ENCODE results near the gene ZFR2.
"Not testable (repeated sequence)": the region's sequence is repeated elsewhere in the genome, so short reads cannot be mapped to it uniquely, and the experiment has no call there.

ZFR2 gene

DNA sequence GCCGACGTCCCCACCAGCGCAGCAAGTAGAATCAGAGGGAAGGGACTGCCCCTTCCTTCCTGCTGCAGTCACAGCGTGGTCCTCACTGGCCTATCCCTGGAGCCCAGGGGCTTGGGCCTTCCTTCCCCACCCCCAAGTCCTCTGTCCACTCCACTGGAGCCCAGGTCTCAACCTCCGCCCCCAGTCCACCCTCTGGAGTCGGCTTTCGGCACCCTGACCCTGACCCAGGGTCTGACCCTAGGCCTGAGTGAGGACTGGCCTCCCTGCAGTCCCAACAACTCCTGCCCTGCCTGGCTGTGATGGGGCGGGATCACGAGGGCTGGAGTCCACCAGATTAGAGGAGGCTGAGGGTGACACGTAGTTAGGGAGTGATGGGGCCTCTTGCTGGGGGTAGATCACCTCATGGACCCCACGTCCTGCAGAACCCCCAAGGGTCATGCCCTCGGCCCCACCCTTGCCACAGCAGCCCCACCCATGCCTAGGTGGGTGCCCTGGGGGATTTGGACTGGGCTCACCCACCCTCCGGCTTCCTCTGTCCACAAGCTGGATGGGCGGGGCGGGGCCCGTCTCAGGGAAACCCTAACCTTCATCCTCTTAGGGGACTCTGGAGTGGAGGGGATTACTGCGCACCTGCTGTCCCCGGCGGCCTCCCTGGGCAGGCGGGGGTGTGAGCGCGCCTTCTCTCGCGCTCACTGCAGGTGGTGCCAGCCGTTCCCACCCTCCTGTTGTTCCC lies 100.7 kb downstream of the ZFR2 start:
- Histone ChIP-seq H3K9me3 (no peaks in the 10 kb centered on the region), H3K36me3 (peaks cover 55% of the 10 kb centered on the region), H4K20me1 (no peaks in the 10 kb centered on the region; the same call in 1 of the 2 replicates), H3K27me3 (no peaks in the 10 kb centered on the region), H3K4me3 (no peak overlapping the region), H3K4me1 (peaks cover 6% of the 10 kb centered on the region), H3K9ac (no peak overlapping the region), H3K4me2 (no peak overlapping the region), H3K27ac (no peak overlapping the region)
- TF ChIP-seq Cebpa-rat (IDR thresholded peaks at IDR 0.05), result no peak

DNA sequence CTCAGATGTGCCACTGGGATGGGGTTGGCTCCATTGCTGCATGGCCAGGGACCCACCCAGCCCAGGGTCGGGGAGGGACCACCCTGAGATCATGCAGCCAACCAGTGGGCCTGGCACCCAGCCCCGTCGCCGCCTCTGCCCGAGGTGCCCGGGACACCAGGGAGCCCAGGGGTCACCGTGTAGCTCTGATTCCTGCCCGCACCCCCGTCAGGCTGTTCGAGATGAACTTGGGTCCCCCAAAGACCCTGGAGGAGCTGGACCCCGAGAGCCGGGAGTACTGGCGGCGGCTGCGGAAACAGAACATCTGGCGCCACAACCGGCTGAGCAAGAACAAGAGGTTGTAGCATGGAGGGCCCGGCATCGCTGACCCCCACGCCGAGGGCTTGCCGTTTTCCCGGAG lies 101.8 kb downstream of the ZFR2 start:
- Histone ChIP-seq H4K20me1 (no peaks in the 10 kb centered on the region; the same call in 1 of the 2 replicates), H3K9ac (no peak overlapping the region), H3K27ac (no peak overlapping the region), H3K9me3 (no peaks in the 10 kb centered on the region), H3K4me3 (no peak overlapping the region), H3K36me3 (peaks cover 55% of the 10 kb centered on the region), H3K4me1 (peaks cover 11% of the 10 kb centered on the region), H3K4me2 (no peak overlapping the region), H3K27me3 (no peaks in the 10 kb centered on the region)
- no peak for TF ChIP-seq Cebpa-rat (IDR thresholded peaks at IDR 0.05)

- Histone ChIP-seq H3K9me3 (no peaks in the 10 kb centered on the region), H3K4me2 (no peak overlapping the region), H3K9ac (no peak overlapping the region), H3K27me3 (no peaks in the 10 kb centered on the region), H3K27ac (no peak overlapping the region), H3K4me1 (peaks cover 16% of the 10 kb centered on the region), H3K36me3 (peaks cover 55% of the 10 kb centered on the region), H4K20me1 (no peaks in the 10 kb centered on the region; the same call in 1 of the 2 replicates), H3K4me3 (no peak overlapping the region)
- TF ChIP-seq Cebpa-rat (IDR thresholded peaks at IDR 0.05), result no peak
Measured at GRCh38 chr19:3766520-3766919, 102.3 kb downstream of the ZFR2 start.

DNA sequence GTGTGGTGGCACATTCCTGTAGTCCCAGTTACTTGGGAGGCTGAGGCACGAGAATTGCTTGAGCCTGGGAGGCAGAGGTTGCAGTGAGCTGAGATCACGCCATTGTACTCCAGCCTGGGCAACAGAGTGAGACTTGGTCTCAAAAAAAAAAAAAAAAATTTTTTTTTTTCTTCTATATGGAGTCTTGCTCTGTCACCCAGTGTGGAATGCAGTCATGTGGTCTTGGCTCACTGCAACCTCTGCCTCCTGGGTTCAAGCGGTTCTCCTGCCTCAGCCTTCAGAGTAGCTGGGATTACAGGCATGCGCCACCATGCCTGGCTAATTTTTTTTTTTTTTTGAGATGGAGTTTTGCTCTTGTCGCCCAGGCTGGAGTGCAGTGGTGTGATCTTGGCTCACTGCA lies 103.1 kb downstream of the ZFR2 start:
- not testable (repeated sequence) for H3K9me3 ChIP-seq, H3K9ac ChIP-seq, H3K4me2 ChIP-seq, H3K4me3 ChIP-seq, H3K27me3 ChIP-seq, H4K20me1 ChIP-seq, H3K27ac ChIP-seq
- H3K36me3 ChIP-seq, result peaks cover 55% of the 10 kb centered on the region
- peaks cover 19% of the 10 kb centered on the region for H3K4me1 ChIP-seq

- H3K9me3 ChIP-seq, result no peaks in the 10 kb centered on the region
- no peak overlapping the region for H3K4me3 ChIP-seq
- no peaks in the 10 kb centered on the region for H3K27me3 ChIP-seq
- no peaks in the 10 kb centered on the region; the same call in 1 of the 2 replicates for H4K20me1 ChIP-seq
- H3K4me1 ChIP-seq, result peaks cover 26% of the 10 kb centered on the region
- no peak overlapping the region for H3K4me2 ChIP-seq
- peaks cover 51% of the 10 kb centered on the region for H3K36me3 ChIP-seq
- no peak overlapping the region for H3K9ac ChIP-seq
- no peak for TF ChIP-seq Cebpa-rat (IDR thresholded peaks at IDR 0.05)
- no peak overlapping the region for H3K27ac ChIP-seq
Measured at GRCh38 chr19:3765121-3765520, 103.7 kb downstream of the ZFR2 start.

DNA sequence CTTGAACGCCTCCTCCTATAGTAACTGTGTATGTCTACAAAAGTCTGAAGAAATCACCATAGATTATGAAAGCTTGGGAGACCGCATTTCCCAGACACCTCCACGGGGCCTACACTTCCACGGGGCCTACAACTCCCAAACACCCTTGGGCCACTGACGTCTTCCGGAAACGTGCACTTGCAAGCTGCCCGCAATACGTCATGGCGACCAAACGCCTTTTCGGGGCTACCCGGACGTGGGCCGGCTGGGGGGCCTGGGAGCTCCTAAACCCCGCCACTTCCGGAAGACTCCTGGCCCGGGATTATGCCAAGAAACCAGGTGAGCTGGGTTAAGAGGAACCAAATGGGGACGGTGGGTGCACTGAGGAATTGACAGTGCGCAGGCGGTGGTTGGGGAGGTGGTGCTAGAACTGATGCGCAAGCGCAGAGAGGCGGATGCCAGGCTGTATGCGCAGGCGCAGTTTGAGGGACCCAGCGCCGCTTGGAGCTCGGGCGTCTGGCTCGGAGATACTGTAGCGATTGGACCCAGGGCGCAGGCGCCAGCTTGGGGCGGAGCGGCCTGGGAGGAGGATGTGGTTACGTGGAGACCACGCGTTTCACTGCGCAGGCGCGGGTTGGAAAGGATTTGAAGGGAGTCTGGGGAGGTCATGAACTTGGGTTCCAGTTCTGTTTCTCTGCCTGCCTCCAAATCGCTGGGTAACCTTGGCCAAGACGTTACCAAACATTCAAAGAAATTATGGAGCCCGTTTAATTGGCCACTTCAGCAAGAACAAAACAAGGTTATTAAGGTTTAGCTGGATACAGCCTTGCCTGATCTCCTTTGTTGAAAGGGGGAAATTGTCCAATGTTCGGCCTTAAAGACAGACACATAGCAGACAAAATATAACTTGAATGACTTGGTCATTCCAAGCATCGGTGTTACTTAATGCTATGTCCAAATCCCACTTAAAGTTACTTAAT lies 106.1 kb downstream of the ZFR2 start, which contains the start of gene MRPL54:
MRPL54 (plus strand) TSS at position 182 of the 959 bp plus-strand sequence; CDS start at position 201, 19 bp downstream.
- peak within 1 kb of the TSS; percentile 93 for H3K4me2 ChIP-seq
- peak; percentile 57; the same call in 1 of the 2 replicates for TF ChIP-seq Cebpa-rat (IDR thresholded peaks at IDR 0.05)
- peak within 1 kb of the TSS; percentile 96 for H3K9ac ChIP-seq
- no peaks in the 10 kb centered on the region for H3K9me3 ChIP-seq
- peak within 1 kb of the TSS; percentile 98 for H3K27ac ChIP-seq
- H3K36me3 ChIP-seq, result peaks cover 54% of the 10 kb centered on the region
- H3K4me1 ChIP-seq, result peaks cover 41% of the 10 kb centered on the region
- H3K4me3 ChIP-seq, result peak within 1 kb of the TSS; percentile 85
- H3K27me3 ChIP-seq, result no peaks in the 10 kb centered on the region
- H4K20me1 ChIP-seq, result no peaks in the 10 kb centered on the region

DNA sequence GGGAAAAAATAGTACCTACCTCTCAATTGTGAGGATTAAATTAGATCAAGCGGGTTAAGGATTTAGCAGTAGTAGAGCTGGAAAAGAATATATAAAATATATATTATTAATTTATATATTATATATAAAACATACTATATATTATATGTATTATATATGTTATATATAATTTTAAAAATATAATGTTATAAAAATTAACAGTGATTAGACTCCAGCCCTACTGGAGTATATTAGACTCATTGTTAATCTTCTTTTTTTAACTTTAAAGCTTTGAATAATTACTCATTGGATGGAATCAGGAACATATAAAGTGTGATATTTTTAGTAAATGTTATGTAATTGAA lies 106.7 kb downstream of the ZFR2 start:
- Histone ChIP-seq H3K4me1 (peaks cover 41% of the 10 kb centered on the region), H3K27ac (peak overlapping the region; percentile 98; the same call in 1 of the 2 replicates)

DNA sequence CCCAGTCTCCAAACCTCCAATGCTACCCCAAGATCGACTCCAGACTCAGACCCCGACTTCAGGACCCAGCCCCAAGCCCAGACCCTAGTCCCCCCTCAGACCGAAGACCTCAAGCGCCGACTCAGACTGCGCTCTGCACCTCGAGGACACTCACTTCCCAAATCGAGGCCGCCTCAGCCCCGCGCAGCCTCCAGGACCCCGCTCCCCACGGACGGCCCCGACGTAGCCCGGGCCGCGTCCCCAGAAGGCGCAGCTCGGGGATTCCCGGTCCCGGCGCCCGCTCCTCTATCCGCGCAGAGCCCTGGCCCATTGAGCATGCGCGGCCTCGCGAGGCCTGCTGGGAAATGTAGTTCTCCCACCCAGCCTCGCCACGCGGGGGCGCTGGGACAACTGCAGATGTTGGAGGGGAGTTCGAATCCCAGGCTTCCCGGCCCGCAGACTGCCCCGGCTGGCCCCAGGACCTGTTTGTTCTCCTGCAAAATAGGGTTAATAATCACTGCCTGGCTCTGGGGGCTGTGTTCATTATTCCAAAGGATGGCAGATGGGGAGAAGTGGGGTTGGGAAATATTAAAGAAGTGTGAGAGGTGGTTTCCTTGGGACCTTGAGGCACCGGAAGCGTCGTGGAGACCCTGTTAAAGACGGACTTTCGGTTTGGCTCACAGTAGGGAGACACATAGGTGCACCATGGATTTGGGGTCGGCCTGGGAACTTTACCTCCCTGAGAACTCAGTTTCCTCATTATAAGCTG lies 107.3 kb downstream of the ZFR2 start, which contains the start of gene APBA3:
APBA3 (minus strand) TSS at position 311 of the 748 bp plus-strand sequence. CDS start 1,428 bp downstream, outside the sequence.
- Histone ChIP-seq H3K9me3 (no peaks in the 10 kb centered on the region), H3K36me3 (peaks cover 50% of the 10 kb centered on the region), H4K20me1 (no peaks in the 10 kb centered on the region), H3K4me3 (peak within 1 kb of the TSS; percentile 85), H3K27me3 (no peaks in the 10 kb centered on the region), H3K4me1 (peaks cover 43% of the 10 kb centered on the region), H3K4me2 (peak within 1 kb of the TSS; percentile 93), H3K9ac (peak within 1 kb of the TSS; percentile 96), H3K27ac (peak within 1 kb of the TSS; percentile 98)
- no peak for TF ChIP-seq Cebpa-rat (IDR thresholded peaks at IDR 0.05)

More for the DNA sequence above, 106.7 kb downstream of the ZFR2 start:
- no peaks in the 10 kb centered on the region for H4K20me1 ChIP-seq
- no peaks in the 10 kb centered on the region for H3K9me3 ChIP-seq
- no peaks in the 10 kb centered on the region for H3K27me3 ChIP-seq
- H3K4me3 ChIP-seq, result peak overlapping the region; percentile 85
- H3K4me2 ChIP-seq, result peak overlapping the region; percentile 93
- H3K36me3 ChIP-seq, result peaks cover 54% of the 10 kb centered on the region
- no peak for TF ChIP-seq Cebpa-rat (IDR thresholded peaks at IDR 0.05)
- H3K9ac ChIP-seq, result peak overlapping the region; percentile 90; the same call in 1 of the 2 replicates

DNA sequence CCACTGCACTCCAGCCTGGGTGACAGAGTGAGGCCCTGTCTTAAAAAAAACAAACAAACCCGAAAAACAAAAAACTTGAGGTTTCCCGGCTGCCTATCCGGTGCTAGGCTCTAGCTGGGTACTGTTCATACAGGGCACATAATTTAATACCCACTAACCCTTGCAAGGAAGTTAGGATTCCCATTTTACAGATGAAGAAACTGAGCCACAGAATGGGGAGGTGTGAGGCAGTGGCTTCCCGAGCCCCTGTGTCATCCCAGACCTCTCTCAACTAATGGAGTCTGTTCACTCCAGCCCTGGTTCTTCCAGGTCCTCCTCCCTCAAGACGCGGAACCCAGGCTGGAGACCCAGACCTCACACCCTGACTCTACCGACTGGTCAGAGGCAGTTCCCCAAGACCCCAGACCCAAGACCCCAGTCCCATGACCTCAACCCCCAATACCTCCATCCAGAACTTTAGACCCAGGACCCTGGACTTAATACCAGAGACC lies 107.9 kb downstream of the ZFR2 start:
- peak overlapping the region; percentile 93 for H3K4me2 ChIP-seq
- H3K27ac ChIP-seq, result peak overlapping the region; percentile 85
- peak overlapping the region; percentile 85 for H3K4me3 ChIP-seq
- H3K36me3 ChIP-seq, result peaks cover 44% of the 10 kb centered on the region
- no peaks in the 10 kb centered on the region for H3K9me3 ChIP-seq
- H3K4me1 ChIP-seq, result peaks cover 48% of the 10 kb centered on the region
- H4K20me1 ChIP-seq, result no peaks in the 10 kb centered on the region
- peak overlapping the region; percentile 90 for H3K9ac ChIP-seq
- no peak for TF ChIP-seq Cebpa-rat (IDR thresholded peaks at IDR 0.05)
- no peaks in the 10 kb centered on the region for H3K27me3 ChIP-seq

Measured in BLaER1 (cell line).